22Rv1 (cell line): ENCODE data around the gene CD163.
"Not testable (repeated sequence)": the region's sequence is repeated elsewhere in the genome, so short reads cannot be mapped to it uniquely, and the experiment has no call there.

ENCODE experiments used
- H3K27ac ChIP-seq: fragments of 450-650 bp; 2 replicates; pipeline ENCODE4 v1.5.1; 2017
- CTCF ChIP-seq: fragments of 450-650 bp; IDR thresholded peaks from 2 replicates; pipeline ENCODE4 v1.5.1; 2017; ENCODE audit warnings: mild to moderate bottlenecking
- ZFX ChIP-seq: fragments of 450-650 bp; IDR thresholded peaks from 2 replicates; pipeline ENCODE4 v1.6.1; 2017; ENCODE audit warnings: antibody characterized with exemption, borderline replicate concordance

Gene CD163

GRCh38 chr12:7503686-7504415 is at the start of gene CD163:
Gene CD163, minus strand, starts transcription at chr12:7503777. Its CDS starts 87 bp downstream, at chr12:7503690.
- H3K27ac ChIP-seq: no peak within 1 kb of the TSS
- TF ChIP-seq CTCF (no peak), ZFX (no peak)

GRCh38 chr12:7542813-7543212 is 39.2 kb upstream of the CD163 start:
- no peak overlapping the region for H3K27ac ChIP-seq
- TF ChIP-seq ZFX: no peak
- TF ChIP-seq CTCF: no peak

- no peak overlapping the region for H3K27ac ChIP-seq
- TF ChIP-seq ZFX (no peak), CTCF (no peak)
Measured at GRCh38 chr12:7542046-7542445, 38.5 kb upstream of the CD163 start.

GRCh38 chr12:7514416-7514815 is 10.8 kb upstream of the CD163 start:
- TF ChIP-seq ZFX (no peak), CTCF (no peak)

GRCh38 chr12:7512553-7512952 is 9.0 kb upstream of the CD163 start:
- H3K27ac ChIP-seq: no peak overlapping the region
- TF ChIP-seq CTCF: no peak
- no peak for TF ChIP-seq ZFX

More at GRCh38 chr12:7514416-7514815, 10.8 kb upstream of the CD163 start:
- H3K27ac ChIP-seq: no peak overlapping the region

- not testable (repeated sequence) for H3K27ac ChIP-seq
Measured at GRCh38 chr12:7509793-7510470, 6.4 kb upstream of the CD163 start.

- TF ChIP-seq CTCF (no peak), ZFX (no peak)
Measured at GRCh38 chr12:7502612-7503011, 965 bp downstream of the CD163 start.

More at GRCh38 chr12:7502612-7503011, 965 bp downstream of the CD163 start:
- H3K27ac ChIP-seq: no peak overlapping the region
